Transverse colon (tissue), 4 donors: Measurements from ENCODE around the gene CD300A. TPM values are rescaled to one million over a fixed set of nuclear protein-coding genes. Genes with fewer than 3 reads are reported as not detected.

ENCODE experiments used
- DNase-seq: peaks from one replicate; pipeline ENCODE4 v3.0.0-alpha.2; 2019
- H3K27ac ChIP-seq, 4 donors: fragments of 200-600 bp; sonication (generic); 2 replicates each; pipeline ENCODE4 v1.5.1; 2016 to 2018; ENCODE audit warnings: inconsistent platforms in 4 of 4
- H3K27me3 ChIP-seq: fragments of 200-600 bp; sonication (generic); 2 replicates; pipeline ENCODE4 v1.5.1; 2017; ENCODE audit warnings: inconsistent platforms
- H3K36me3 ChIP-seq, 4 donors: fragments of 200-600 bp; sonication (generic); 2 replicates each; pipeline ENCODE4 v1.5.1; 2017 to 2019; ENCODE audit warnings: inconsistent platforms in 4 of 4
- H3K4me1 ChIP-seq, 4 donors: fragments of 200-600 bp; sonication (generic); 2 replicates each; pipeline ENCODE4 v1.5.1; 2017 to 2020; ENCODE audit warnings: inconsistent platforms in 4 of 4
- H3K4me3 ChIP-seq, 4 donors: fragments of 200-600 bp; sonication (generic); 1 replicate in 1 of 4; 2 replicates in 3 of 4; pipeline versions ENCODE4 v1.5.1 to v1.6.1; 2017 to 2019; ENCODE audit warnings: inconsistent platforms in 4 of 4
- H3K9me3 ChIP-seq, 2 donors: fragments of 200-600 bp; sonication (generic); 2 replicates each; pipeline ENCODE4 v1.5.1; 2017 to 2019; ENCODE audit warnings: inconsistent platforms in 2 of 2
- CTCF ChIP-seq, 5 experiments: fragments of 200-600 bp in 3 of 5; fragments of 450-650 bp in 2 of 5; sonication (generic) in 3 of 5; IDR thresholded peaks; 1 replicate in 2 of 5; 2 replicates in 3 of 5; pipeline ENCODE4 v1.5.1; 2016 to 2017; ENCODE audit warnings: antibody characterized with exemption in 5 of 5, inconsistent platforms in 3 of 5, mild to moderate bottlenecking in 2 of 5, moderate library complexity in 1 of 5
- EP300 ChIP-seq: sonication (generic); formaldehyde crosslinking; IDR thresholded peaks from one replicate; pipeline ENCODE4 v1.6.1; 2017; ENCODE audit warnings: antibody characterized with exemption, low read depth
- POLR2A ChIP-seq: fragments of 450-650 bp; IDR thresholded peaks from one replicate; pipeline ENCODE4 v1.6.1; 2016; ENCODE audit warnings: antibody characterized with exemption, mild to moderate bottlenecking, moderate library complexity
- POLR2AphosphoS5 ChIP-seq, 3 donors: sonication (generic); formaldehyde crosslinking; IDR thresholded peaks; one replicate each; pipeline ENCODE4 v1.6.1; 2016; ENCODE audit warnings: antibody characterized with exemption in 3 of 3
- WGBS, 2 donors: methylation state at CpG; one replicate each; pipeline ENCODE4 v1.1.5; 2018; ENCODE audit warnings: low coverage in 1 of 2; 5-methylcytosine and 5-hydroxymethylcytosine counted together
- in situ Hi-C, 4 donors: fragments of 200-750 bp; cut with MboI; loops; one replicate each; pipeline versions ENCODE4 v1.15.0 to v1.15.1; 2017; ENCODE audit warnings: low sequenced_read_pairs in 3 of 4, low pct_ligation_motif_present in 1 of 4, low pct_unique_long_range_greater_than_20kb in 1 of 4
- intact Hi-C: fragments of 100-400 bp; cut with DNase I; formaldehyde crosslinking; loops from one replicate; pipeline ENCODE4 v1.15.1; 2023; ENCODE audit warnings: low total_unique reads
- total RNA-seq, 4 donors: library from RNA; depleted of rRNA; stranded (reverse); fragments of >200 nt; gene quantifications; one replicate each; pipeline ENCODE4 v1.1.0, GENCODE V29; 2016

Gene CD300A
- total RNA-seq, 4 donors from 2014 or later = 3.1 to 5.1 TPM; not detected in 2

- Histone ChIP-seq H3K4me1 (peaks cover 0 to 4% (median 0%) of the 10 kb centered on the region in 4 donors), H3K27me3 (no peaks in the 10 kb centered on the region), H3K4me3 (no peak overlapping the region), H3K36me3 (no peaks in the 10 kb centered on the region), H3K9me3 (no peaks in the 10 kb centered on the region), H3K27ac (no peak overlapping the region)
- in situ Hi-C loops = no loop called here
- intact Hi-C loops = no loop called here
- 82 to 86% methylated on average over 2 to 7 of the region's 7 CpGs for WGBS, 2 donors
- DNase-seq = no peak
- TF ChIP-seq CTCF (IDR thresholded peaks at IDR 0.05) (no peak), EP300 (no peak), POLR2A (no peak), POLR2AphosphoS5 (IDR thresholded peaks at IDR 0.05) (no peak)
These were observed 25.2 kb downstream of the CD300A start for GRCh38 chr17:74491626-74492025.

GRCh38 chr17:74493331-74493833, 26.9 kb downstream of the CD300A start:
- H3K9me3 ChIP-seq = no peaks in the 10 kb centered on the region
- WGBS, 2 donors = 0 to 37% methylated on average over 2 to 11 of the region's 11 CpGs
- H3K4me3 ChIP-seq = no peak overlapping the region
- peaks cover 0 to 4% (median 0%) of the 10 kb centered on the region in 4 donors for H3K4me1 ChIP-seq
- no peak overlapping the region for H3K27ac ChIP-seq
- no peaks in the 10 kb centered on the region for H3K36me3 ChIP-seq
- peak; percentile 75 for DNase-seq
- in situ Hi-C loops (no loop called here), intact Hi-C loops (no loop called here)
- TF ChIP-seq POLR2A = no peak
- peak; percentile 89 to 94 (median 90) for TF ChIP-seq CTCF (IDR thresholded peaks at IDR 0.05)
- TF ChIP-seq POLR2AphosphoS5 (IDR thresholded peaks at IDR 0.05) = no peak
- TF ChIP-seq EP300 = no peak
- H3K27me3 ChIP-seq = no peaks in the 10 kb centered on the region

GRCh38 chr17:74497471-74497870, 31.0 kb downstream of the CD300A start:
- intact Hi-C loops (no loop called here), in situ Hi-C loops (loop anchor here in 1 of 4 donors (5.0 kb wide), 1 partner anchor 120 kb away; no protein-coding TSS in a partner anchor)
- Histone ChIP-seq H3K4me3 (no peak overlapping the region), H3K9me3 (no peaks in the 10 kb centered on the region), H3K27ac (no peak overlapping the region), H3K36me3 (no peaks in the 10 kb centered on the region), H3K4me1 (peaks cover 0 to 4% (median 0%) of the 10 kb centered on the region in 4 donors), H3K27me3 (no peaks in the 10 kb centered on the region)
- DNase-seq = no peak
- no peak for TF ChIP-seq CTCF (IDR thresholded peaks at IDR 0.05)
- no peak for TF ChIP-seq POLR2A
- TF ChIP-seq POLR2AphosphoS5 (IDR thresholded peaks at IDR 0.05) = no peak
- TF ChIP-seq EP300 = no peak
- 52% methylated on average over 5 of the region's 5 CpGs; no CpG with 5 or more reads in 1 of the 2 donors for WGBS, 2 donors

GRCh38 chr17:74499992-74500391, 33.6 kb downstream of the CD300A start:
- Histone ChIP-seq H3K27ac (no peak overlapping the region), H3K4me3 (no peak overlapping the region), H3K27me3 (no peaks in the 10 kb centered on the region), H3K9me3 (no peaks in the 10 kb centered on the region), H3K4me1 (no peaks in the 10 kb centered on the region), H3K36me3 (no peaks in the 10 kb centered on the region)
- WGBS, 2 donors = 91% methylated on average over 3 of the region's 3 CpGs; no CpG with 5 or more reads in 1 of the 2 donors
- no peak for DNase-seq
- TF ChIP-seq POLR2AphosphoS5 (IDR thresholded peaks at IDR 0.05) = no peak
- no peak for TF ChIP-seq POLR2A
- TF ChIP-seq EP300 = no peak
- no peak for TF ChIP-seq CTCF (IDR thresholded peaks at IDR 0.05)
- intact Hi-C loops = no loop called here
- in situ Hi-C loops = loop anchor here in 1 of 4 donors (5.0 kb wide), 1 partner anchor 123 kb away; no protein-coding TSS in a partner anchor
